Myocyte (in vitro differentiated cells): Measurements from ENCODE around the gene OBSL1. TPM values are rescaled to one million over a fixed set of nuclear protein-coding genes. Genes with fewer than 3 reads are reported as not detected.
A peak's percentile ranks its signal among the peaks of the same experiment; 100 is the strongest.

Experiments used
- DNase-seq: peaks from one replicate; pipeline ENCODE4 v3.0.0-alpha.2; 2012; ENCODE audit warnings: low read depth
- total RNA-seq: library from RNA; depleted of rRNA; stranded (reverse); fragments of >200 nt; gene quantifications from 2 replicates; pipeline ENCODE4 v1.2.3, GENCODE V29; 2014

OBSL1 gene
- total RNA-seq, 1 donor from 2014 or later = 159 TPM

DNA sequence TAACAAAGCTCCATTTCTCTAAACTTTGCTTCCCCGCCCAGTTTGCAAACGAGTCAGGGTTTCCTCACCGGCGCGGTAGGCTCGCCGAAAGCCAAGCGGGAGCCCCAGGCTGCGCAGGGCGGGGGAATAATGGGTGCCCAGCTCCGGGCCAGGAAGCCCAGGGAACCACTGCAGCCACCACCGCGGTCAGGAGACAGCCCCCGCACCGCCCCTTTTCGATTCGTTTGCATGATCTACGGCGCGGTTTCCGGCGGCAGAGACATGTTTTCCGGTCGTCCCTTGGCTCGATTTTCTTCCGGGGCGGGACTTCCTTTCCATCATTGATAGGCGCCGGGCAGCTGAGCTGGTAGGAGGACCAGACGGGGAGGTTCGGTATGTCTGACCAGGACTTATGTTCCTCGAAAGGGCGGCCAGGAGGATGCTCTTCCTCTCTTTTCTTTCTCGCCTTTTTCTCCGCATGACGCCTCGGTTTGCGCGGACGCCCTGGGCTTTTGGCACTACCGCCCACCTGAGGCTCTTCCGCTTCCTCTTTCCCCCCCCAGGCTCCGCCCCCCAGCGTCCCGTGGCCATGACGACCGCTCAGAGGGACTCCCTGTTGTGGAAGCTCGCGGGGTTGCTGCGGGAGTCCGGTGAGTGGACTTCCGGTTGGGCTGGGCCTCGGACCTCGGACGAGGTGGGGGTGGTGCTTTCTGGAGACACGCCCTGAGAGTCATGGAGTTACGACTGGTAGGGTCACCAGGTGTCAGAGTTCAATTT, 26.4 kb upstream of the OBSL1 start, which contains the start of gene STK11IP:
Gene STK11IP, plus strand, starts transcription at position 306 of the 756 bp plus-strand sequence. Its CDS starts 263 bp downstream, at position 569.
- peak; percentile 99 for DNase-seq

DNA sequence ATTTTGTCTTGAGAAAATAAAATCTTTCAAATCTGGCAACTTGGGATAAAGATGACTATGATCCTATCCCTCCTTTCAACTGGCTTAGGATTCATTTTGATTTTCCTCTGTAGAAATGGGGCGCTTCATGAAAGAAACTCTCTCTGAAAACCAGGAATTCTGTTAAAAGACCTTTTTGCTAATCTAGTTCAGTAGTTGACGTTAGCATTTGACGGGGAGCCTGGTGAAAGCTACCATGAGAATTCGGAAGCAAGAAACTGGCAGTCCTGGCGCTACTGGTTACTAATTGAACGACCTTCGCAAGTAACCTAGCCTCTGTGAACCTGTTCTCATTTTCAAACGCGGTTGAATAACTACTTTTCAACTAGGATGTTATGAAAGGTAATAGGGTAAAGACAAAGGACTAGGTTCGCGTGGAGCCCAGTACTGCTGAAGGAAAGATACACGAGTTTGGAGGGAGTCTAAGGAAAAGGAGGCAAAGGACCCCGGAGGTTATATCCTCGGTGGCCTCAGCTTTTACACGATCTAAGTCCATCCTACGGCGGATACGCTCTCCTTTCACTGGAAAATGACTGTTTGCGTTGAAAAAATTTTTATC, 25.7 kb upstream of the OBSL1 start:
- peak; percentile 48 for DNase-seq

DNA sequence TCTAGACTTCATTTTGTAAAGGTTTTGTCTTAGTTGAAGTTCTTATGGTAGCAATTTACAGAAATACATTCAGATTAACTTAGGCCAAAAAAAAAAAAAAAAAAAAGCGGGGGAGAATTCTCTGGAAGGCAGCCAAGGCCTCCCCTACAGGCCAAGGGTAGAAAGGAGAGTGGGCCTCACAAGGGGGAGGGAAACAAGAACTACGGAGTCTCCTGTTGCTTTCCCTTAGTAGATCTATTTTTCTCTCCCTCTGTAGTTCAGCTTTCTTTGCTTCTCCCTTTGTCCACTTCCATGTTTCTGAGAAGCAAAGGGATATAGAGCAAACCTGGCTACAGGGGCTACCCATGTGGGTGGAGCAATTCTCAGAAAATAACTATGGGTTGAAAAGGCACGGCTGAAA, 23.9 kb upstream of the OBSL1 start:
- DNase-seq = no peak

DNA sequence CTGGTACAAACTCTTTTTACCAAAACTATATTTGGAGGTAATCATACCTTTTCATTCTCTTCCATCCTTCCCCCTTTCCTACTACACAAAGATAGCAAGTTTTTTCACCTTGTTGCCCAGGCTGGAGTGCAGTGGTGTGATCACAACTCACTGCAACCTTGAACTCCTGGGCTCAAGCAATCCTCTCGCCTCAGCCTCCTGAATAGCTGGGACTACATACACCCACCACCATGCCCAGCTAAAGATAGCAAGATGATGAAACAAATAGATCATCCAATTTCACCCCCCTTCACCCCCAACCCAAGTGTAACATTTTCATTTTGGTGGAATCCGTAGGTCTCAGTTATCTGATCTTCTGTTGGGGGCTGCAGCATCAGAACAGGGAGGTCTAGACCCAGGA, 21.8 kb upstream of the OBSL1 start:
- DNase-seq = no peak

DNA sequence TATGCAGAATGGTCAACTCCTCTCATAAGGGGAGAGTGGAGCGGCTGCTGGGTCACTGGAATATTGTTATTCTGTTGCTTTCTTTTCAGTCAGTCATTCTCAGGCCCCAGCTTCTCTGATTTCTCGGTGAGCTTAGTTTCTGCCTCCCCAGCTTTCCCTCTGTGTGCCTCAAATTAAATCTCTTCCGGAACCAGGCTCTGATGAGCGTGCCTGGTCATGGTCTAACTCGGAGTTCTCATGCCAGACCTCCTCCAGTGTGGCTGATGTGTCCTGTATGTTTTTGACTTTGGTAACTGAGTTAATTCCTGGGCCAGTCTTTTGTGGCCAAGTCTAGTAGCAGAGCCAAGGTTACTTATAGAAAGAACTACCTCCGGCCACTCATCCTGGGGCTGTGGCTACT, 21.4 kb upstream of the OBSL1 start:
- DNase-seq = no peak

DNA sequence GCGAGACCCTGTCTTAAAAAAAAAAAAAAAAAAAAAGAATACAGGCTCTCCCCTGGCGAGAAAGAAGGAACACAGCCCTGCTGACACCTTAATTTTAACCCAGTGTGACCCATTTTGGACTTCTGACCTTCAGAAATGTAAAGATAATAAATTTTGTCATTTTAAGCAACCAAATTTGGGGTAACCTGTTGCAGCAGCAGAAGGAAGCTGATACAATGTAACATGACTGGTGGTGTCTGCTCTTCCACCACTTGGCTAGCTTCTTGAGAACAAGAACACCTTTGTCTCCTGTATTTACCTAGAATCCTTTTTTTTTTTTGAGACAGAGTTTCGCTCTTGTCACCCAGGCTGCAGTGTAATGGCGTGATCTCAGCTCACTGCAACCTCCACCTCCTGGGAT, 19.8 kb upstream of the OBSL1 start:
- DNase-seq = no peak

DNA sequence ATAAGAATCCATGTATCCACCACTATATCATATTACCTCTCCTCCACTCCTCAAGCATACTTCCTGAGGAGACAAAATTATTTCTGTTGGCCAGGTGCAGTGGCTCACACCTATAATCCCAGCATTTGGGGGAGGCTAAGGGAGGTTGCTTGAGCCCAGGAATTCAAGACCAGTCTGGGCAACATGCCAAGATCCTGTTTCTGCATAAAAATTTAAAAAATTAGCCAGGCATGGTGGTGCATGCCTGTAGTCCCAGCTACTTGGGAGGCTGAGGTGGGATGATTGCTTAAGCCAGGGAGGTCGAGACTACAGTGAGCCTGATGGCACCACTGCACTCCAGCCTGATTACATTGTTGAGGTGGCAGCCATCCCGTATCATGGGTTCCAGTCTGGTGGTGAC, 10.0 kb upstream of the OBSL1 start:
- no peak for DNase-seq

DNA sequence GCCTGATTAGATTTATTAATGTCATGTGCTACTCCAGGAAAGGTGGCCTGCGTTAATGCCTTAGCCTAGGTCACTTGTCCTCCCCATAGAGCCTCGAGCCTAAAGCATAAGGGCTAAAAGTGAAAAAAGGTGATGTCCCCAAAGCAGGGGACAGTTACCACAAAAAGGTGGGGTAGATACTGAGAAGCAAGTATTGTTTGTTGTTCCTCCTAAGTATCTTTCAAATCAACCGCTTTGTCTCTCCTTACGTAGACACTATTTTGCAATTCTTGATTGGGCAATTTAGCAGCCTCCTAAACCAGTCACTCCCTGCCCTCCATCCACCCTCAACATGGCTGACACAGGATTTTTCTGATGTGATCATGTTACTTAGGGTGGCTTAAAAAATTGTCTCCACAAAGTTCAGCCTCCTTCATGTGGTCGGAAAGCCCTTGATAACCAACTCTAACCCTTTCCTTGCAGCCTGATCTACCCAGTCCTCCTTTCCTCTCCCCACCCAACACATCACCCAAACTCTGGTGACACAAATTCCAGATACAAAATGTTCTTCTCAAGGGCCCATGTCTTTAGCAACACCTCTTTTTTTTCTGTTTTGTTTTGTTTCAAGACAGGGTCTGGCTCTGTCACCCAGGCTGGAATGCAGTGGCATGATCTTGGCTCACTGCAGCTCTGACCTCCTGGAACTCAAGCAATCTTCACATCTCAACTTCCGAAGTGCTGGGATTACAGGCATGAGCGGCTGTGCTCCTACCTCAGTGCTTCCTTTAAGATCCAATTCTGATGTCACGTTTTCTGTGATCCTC, 7.7 kb upstream of the OBSL1 start:
- peak; percentile 20 for DNase-seq

DNA sequence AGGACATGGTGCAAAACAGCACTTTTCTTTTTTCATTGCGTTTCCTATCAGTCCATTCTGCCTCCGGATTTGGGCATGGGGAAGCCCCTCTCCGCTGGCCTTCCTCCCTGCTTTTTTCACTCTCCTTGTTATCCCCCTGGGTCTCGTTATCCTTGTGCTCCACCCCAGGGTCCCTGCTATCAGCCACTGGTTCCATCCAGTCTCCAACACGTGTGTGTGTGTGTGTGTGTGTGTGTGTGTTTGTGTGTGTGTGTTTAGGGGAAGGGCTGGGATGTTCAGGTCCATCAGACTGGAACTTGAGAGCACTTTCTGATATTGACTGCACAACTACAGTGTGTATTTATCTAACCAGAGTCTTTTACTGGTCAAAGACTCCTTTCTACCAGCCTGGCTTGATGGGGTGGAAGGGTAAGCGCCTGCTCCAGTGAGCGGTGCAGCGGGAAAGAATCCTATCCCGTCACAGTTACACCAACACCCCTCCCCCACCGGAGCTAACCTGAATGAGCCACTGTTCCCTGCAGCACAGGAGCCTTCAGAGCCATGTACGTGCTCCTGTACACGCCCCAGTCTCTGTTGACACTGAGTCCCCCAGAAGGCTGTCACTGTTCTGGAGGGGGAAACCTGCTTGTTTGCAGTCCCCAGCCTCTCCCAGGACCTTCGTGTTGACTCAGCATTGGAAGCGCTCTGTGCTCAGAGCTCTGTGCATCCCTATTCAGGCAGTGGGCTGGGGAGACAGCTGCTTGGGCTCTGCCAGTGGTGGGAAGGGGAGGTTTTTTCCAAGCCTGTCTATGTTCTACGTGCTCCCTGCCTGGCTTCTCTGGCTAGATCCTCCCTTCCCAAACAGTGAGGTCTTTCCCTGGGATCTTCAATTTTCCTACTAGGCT, 5.4 kb upstream of the OBSL1 start:
- DNase-seq = peak; percentile 32

DNA sequence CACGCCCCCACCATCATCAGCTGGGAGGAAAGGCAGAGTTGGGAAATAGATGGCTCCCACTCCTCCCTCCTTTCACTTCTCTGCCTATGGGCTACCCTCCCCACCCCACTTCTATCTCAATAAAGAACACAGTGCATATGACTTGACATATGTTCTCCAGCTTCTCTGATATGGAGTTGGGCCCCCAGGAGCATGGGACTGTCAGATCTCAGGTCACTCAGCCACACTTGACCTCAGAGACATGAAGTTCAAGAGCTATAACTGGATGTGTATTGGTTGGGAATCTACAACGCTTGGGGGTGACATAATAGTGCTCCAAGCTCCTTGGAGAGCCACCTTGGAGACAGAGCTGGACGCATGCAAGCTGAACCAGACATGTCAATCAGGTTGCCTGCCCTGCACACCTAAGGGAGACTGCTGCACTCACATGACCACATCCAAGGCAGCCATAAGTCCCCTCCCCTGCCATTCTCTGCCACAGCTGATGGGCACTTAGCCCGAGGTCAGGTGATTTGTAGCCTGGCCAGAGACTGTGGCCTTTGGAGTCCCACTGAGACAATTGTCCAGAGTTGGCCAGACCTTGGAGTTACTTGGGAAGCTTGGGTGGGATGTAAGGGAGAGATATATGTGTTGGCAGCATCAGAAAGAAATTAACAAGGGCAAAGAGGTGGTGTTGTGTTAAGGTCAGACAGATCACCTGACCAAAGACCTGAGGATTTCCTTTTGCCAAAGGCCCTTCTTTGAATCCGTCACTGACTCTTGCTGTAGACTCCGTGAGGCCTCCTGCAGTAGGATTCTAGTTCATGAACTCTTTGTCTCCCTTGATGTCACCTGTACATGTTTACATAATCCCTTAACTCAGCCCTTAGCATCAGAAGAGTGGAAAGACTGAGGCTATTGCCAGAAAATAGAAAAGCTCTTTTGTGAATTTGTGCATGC, 4.5 kb upstream of the OBSL1 start:
- DNase-seq = peak; percentile 32

DNA sequence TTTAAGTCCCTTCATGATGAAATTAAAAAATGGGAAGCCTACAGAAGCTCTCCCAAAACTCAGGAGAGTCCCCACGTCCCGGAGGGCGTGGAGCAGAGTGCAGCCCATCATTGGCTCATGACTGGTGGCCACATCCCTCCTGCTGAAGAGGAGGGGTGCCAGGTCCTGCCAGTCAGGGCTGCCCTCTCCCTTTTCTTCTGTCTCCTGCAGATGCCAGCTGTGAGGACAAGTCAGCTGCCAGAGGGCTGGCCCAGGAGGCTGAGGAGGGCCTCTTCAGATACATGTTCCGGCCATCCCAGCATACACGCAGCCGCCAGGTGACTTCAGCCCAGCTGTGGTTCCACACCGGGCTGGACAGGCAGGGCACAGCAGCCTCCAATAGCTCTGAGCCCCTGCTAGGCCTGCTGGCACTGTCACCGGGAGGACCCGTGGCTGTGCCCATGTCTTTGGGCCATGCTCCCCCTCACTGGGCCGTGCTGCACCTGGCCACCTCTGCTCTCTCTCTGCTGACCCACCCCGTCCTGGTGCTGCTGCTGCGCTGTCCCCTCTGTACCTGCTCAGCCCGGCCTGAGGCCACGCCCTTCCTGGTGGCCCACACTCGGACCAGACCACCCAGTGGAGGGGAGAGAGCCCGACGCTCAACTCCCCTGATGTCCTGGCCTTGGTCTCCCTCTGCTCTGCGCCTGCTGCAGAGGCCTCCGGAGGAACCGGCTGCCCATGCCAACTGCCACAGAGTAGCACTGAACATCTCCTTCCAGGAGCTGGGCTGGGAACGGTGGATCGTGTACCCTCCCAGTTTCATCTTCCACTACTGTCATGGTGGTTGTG, 3.4 kb upstream of the OBSL1 start:
- DNase-seq = peak; percentile 40

DNA sequence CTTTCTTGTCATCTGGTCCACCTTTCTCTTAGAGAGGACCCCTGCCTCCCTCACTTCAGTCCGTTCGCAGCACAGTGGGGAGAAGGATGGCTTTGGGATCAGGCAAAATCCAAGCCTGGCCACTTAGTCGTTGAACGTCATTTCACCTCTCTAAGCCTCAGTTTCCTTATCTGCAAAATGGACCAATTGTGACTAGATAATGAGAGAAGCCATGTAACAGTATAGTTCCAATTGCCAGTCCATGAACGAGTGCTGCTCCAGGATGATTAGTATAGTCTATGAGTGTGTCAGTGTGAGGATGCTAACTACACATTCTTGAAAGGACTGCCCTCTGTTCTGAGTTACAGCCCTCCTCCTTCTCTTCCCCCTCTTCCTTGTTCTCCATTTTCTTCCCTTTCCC, 1.8 kb upstream of the OBSL1 start:
- DNase-seq = no peak

DNA sequence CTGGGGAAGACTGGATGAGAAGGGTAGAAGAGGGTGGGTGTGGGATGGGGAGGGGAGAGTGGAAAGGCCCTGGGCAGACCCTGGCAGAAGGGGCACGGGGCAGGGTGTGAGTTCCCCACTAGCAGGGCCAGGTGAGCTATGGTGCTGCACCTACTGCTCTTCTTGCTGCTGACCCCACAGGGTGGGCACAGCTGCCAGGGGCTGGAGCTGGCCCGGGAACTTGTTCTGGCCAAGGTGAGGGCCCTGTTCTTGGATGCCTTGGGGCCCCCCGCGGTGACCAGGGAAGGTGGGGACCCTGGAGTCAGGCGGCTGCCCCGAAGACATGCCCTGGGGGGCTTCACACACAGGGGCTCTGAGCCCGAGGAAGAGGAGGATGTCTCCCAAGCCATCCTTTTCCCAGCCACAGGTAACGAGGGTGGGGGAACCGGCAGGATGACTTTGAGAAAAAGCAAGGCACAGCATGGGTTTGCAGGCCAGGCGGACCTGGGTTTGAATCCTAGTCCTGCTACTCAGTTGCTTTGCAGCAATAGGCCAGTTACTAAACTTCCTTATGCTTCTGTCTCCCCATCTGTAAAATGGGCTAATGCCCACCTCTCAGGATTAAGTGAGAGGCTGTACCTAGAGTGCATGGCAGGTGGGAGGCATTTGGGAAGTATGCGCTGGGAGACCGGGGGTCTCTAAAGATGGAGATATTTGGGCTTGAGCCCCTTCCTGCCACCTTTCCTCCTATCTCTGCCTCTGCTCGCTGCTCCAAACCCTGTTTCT, 1.1 kb upstream of the OBSL1 start, which contains the start of gene INHA:
Gene INHA, plus strand, starts transcription at position 74 of the 765 bp plus-strand sequence. Its CDS starts 65 bp downstream, at position 139.
- DNase-seq = no peak

DNA sequence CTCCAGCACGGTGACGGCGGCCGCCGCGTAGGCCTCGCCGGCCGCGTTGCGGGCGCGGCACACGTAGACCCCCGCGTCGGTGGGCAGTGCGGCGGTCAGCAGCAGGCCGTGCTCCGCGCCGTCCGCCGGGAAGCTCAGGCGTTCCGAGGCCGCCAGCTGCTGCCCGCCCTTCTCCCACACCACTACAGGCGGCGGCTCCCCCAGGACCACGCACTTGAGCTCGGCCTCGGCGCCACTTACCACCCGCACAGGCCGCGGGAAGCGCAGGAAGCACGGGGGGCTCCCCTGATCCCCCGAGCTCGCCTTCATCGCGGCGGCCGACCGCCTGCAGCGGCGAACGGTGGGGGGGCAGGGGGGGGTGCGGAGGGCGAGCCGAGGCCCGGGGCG, 422 bp downstream of the OBSL1 start:
- DNase-seq = peak; percentile 43

DNA sequence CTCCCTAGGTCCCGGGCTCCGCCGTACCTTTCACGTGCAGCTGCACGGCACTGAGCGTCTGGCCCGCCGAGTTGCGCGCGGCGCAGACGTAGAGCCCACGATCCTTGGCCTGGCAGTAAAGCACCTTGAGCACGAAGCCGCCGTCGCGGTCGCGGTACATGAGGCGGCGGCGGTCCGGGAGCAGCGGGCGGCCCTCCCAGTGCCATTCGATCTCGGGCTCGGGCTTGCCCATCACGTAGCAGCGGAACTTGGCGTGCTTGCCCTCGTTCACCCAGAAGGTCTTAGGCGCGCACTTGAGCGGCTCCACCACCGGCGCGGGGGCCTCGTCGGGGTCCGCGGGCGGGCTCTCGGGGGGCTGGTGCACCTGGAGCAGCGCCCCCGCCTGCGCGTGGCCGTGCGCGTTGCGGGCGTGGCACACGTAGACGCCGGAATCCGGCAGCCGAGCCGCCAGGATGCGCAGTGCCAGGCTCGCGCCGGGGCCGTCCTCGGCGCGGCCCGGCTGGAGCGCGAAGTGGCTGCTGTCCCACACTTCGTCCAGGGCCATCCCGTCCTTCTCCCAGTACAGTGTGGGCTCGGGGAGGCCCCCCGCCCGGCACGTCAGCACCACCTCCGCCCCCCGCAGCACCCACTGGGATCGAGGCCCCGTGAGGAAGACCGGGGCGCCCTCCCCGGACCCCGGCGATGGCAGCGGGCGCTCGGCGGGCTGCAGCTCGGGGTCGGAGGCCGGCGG, 980 bp downstream of the OBSL1 start:
- peak; percentile 46 for DNase-seq

DNA sequence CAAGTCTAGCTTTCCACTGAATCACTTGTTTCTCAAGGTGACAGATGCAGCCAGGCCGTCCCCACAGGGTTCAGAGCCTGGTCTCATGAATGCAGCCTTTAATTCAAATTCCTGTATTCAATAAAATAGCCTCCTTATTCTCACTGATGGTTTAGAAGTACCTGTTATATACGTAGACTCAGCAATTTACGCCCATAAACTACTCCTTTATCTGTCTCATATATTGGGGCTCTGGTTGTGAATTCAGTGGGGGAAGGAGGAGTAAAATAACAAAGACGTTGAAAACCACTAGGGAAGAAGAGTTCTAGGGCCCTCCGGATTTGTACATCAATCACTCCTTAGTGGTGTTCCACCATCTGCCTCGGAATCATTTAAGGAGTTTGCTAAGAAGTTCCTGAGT, 1.7 kb downstream of the OBSL1 start:
- no peak for DNase-seq

DNA sequence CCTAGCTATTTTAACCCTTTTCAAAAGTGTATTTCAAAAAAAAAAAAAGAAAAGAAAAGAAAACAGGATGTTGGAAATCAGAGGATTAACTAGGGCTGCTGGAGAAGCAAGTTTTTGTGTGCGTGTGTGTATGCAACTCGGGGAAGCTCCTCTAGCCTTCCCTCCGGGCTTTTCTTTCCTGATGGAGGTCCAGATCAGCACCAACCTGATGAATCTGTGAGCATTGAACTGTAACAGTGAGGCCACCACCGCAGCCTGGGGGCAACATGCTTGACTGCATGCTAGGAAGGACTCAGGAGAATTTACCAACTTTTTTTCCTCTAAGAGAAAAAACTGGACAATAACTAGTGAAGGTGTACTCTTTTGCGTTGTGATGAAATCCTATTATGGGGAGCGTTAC, 2.3 kb downstream of the OBSL1 start:
- no peak for DNase-seq
